IMR-90 (cell line): ENCODE data around the gene MUCL3. TPM values are rescaled to one million over a fixed set of nuclear protein-coding genes. Genes with fewer than 3 reads are reported as not detected.

Experiments
- ATAC-seq: fragments of 200-7000 bp; cut with Tn5 transposase; 2 replicates; pipeline ENCODE4 v1.9.1; 2020; ENCODE audit warnings: low read depth, mild to moderate bottlenecking, moderate library complexity
- BruUV-seq: library from RNA; stranded (reverse); fragments of 400-500 nt; replicated peaks from 2 replicates; lab custom pipeline; 2021; lab: Mats Ljungman, UMichigan
- CTCF ChIA-PET: fragments of 300-600 bp; formaldehyde crosslinking; extraction: SDS; loops from one replicate; lab custom pipeline; 2021; ENCODE audit warnings: antibody characterized with exemption; lab: Yijun Ruan, JAX
- POLR2A ChIA-PET: fragments of 300-600 bp; sonication (Branson Sonifier 250); formaldehyde crosslinking; loops from one replicate; lab custom pipeline; 2022; ENCODE audit warnings: antibody characterized with exemption; ENCODE audit not compliant: unreplicated experiment; lab: Charles Lee
- DNase-seq: peaks from one replicate; pipeline ENCODE4 v3.0.0; 2013
- H2AFZ ChIP-seq: replicated peaks from 2 replicates; pipeline ENCODE3; 2013; ENCODE audit warnings: low read length, mild to moderate bottlenecking; ENCODE audit not compliant: poor library complexity
- H2AK5ac ChIP-seq: 2 replicates; pipeline ENCODE4 v1.6.1; 2013; ENCODE audit warnings: low read depth, low read length, inconsistent platforms
- H2AK9ac ChIP-seq: replicated peaks from 2 replicates; pipeline ENCODE3; 2013; ENCODE audit warnings: mild to moderate bottlenecking, low read depth, low read length, moderate library complexity; ENCODE audit not compliant: poor library complexity
- H2BK120ac ChIP-seq: 2 replicates; pipeline ENCODE4 v1.6.1; 2013; ENCODE audit warnings: low read depth, low read length, inconsistent platforms
- H2BK15ac ChIP-seq: 3 replicates; pipeline ENCODE4 v1.6.1; 2013; ENCODE audit warnings: low read depth, low read length, inconsistent platforms
- H2BK20ac ChIP-seq: 2 replicates; pipeline ENCODE4 v1.6.1; 2013; ENCODE audit warnings: low read depth, mild to moderate bottlenecking, inconsistent platforms, low read length, moderate library complexity
- H2BK5ac ChIP-seq: 2 replicates; pipeline ENCODE4 v1.6.1; 2013; ENCODE audit warnings: mild to moderate bottlenecking, low read depth, low read length, inconsistent platforms; ENCODE audit not compliant: poor library complexity, severe bottlenecking
- H3K14ac ChIP-seq: replicated peaks from 2 replicates; pipeline ENCODE4 v1.6.1; 2013; ENCODE audit warnings: low read depth, low read length, inconsistent platforms
- H3K18ac ChIP-seq: 2 replicates; pipeline ENCODE4 v1.6.1; 2013; ENCODE audit warnings: low read depth, low read length, control low read depth
- H3K23ac ChIP-seq: 2 replicates; pipeline ENCODE4 v1.6.1; 2013; ENCODE audit warnings: low read depth, low read length, inconsistent platforms
- H3K27ac ChIP-seq: 2 replicates; pipeline ENCODE4 v1.5.1; 2013; ENCODE audit warnings: mild to moderate bottlenecking, control low read depth, low read length; ENCODE audit not compliant: insufficient read depth
- H3K27me3 ChIP-seq: 2 replicates; pipeline ENCODE4 v1.6.1; 2013; ENCODE audit warnings: low read length; ENCODE audit not compliant: control insufficient read depth, insufficient read depth
- H3K36me3 ChIP-seq: 2 replicates; pipeline ENCODE4 v1.6.1; 2013; ENCODE audit warnings: low read length, mixed read lengths; ENCODE audit not compliant: control insufficient read depth, insufficient read depth
- H3K4ac ChIP-seq: 2 replicates; pipeline ENCODE4 v1.6.1; 2013; ENCODE audit warnings: low read depth, low read length, inconsistent platforms
- H3K4me1 ChIP-seq: 2 replicates; pipeline ENCODE4 v1.6.1; 2013; ENCODE audit warnings: low read length, mixed read lengths; ENCODE audit not compliant: control insufficient read depth, insufficient read depth
- H3K4me2 ChIP-seq: 2 replicates; pipeline ENCODE4 v1.6.1; 2013; ENCODE audit warnings: low read depth, mild to moderate bottlenecking, control low read depth, low read length, moderate library complexity
- H3K4me3 ChIP-seq: 2 replicates; pipeline ENCODE4 v1.5.1; 2013; ENCODE audit warnings: low read depth, mild to moderate bottlenecking, control low read depth, low read length, moderate library complexity; ENCODE audit not compliant: insufficient read depth
- H3K56ac ChIP-seq: 2 replicates; pipeline ENCODE4 v1.6.1; 2013; ENCODE audit warnings: low read length, inconsistent platforms; ENCODE audit not compliant: insufficient read depth; ENCODE audit errors: extremely low read depth
- H3K79me1 ChIP-seq, 2 experiments: 2 replicates each; pipeline ENCODE4 v1.6.1; 2013; ENCODE audit warnings: low read length in 2 of 2, inconsistent platforms in 1 of 2, low read depth in 1 of 2
- H3K9ac ChIP-seq: 2 replicates; pipeline ENCODE4 v1.6.1; 2013; ENCODE audit warnings: low read depth, low read length, control low read depth
- H3K9me1 ChIP-seq: 2 replicates; pipeline ENCODE4 v1.6.1; 2013; ENCODE audit warnings: low read length, inconsistent platforms; ENCODE audit not compliant: insufficient read depth
- H3K9me3 ChIP-seq: 2 replicates; pipeline ENCODE4 v1.6.1; 2013; ENCODE audit warnings: low read length; ENCODE audit not compliant: control insufficient read depth, insufficient read depth
- H4K20me1 ChIP-seq: 2 replicates; pipeline ENCODE4 v1.6.1; 2013; ENCODE audit warnings: low read length, inconsistent platforms; ENCODE audit not compliant: insufficient read depth
- H4K5ac ChIP-seq: 2 replicates; pipeline ENCODE4 v1.6.1; 2013; ENCODE audit warnings: mild to moderate bottlenecking, low read depth, low read length, control low read depth
- H4K8ac ChIP-seq, 2 experiments: 2 replicates each; pipeline ENCODE4 v1.6.1; 2013; ENCODE audit warnings: low read depth in 2 of 2, low read length in 2 of 2, control low read depth in 1 of 2, inconsistent platforms in 1 of 2
- H4K91ac ChIP-seq: 2 replicates; pipeline ENCODE4 v1.6.1; 2013; ENCODE audit warnings: low read depth, low read length, inconsistent platforms; ENCODE audit not compliant: insufficient read depth
- ELK1 ChIP-seq: fragments of 150-350 bp; IDR thresholded peaks from 2 replicates; pipeline ENCODE4 v1.6.1; 2016; ENCODE audit warnings: low read depth, mild to moderate bottlenecking, low read length, moderate library complexity, borderline replicate concordance
- MAZ ChIP-seq: IDR thresholded peaks from 2 replicates; pipeline ENCODE4 v1.6.1; 2012; ENCODE audit warnings: low read depth, mild to moderate bottlenecking, low read length, improper control_type of control experiment, moderate library complexity, borderline replicate concordance
- MXI1 ChIP-seq: IDR thresholded peaks from 2 replicates; pipeline ENCODE4 v1.6.1; 2012; ENCODE audit warnings: low read depth, mild to moderate bottlenecking, low read length, moderate library complexity, borderline replicate concordance
- NFE2L2 ChIP-seq: fragments of 150-350 bp; IDR thresholded peaks from 2 replicates; pipeline ENCODE4 v1.6.1; 2016; ENCODE audit warnings: low read depth, mild to moderate bottlenecking, low read length
- POLR2A ChIP-seq: IDR thresholded peaks from 2 replicates; pipeline ENCODE4 v1.6.1; 2012; ENCODE audit warnings: mild to moderate bottlenecking, low read depth, low read length
- RAD21 ChIP-seq: IDR thresholded peaks from 2 replicates; pipeline ENCODE4 v1.6.1; 2012; ENCODE audit warnings: low read length, improper control_type of control experiment
- USF2 ChIP-seq: fragments of 150-350 bp; IDR thresholded peaks from 2 replicates; pipeline ENCODE4 v1.6.1; 2017; ENCODE audit warnings: mild to moderate bottlenecking, antibody characterized with exemption, low read length, low read depth
- WGBS, 2 experiments: methylation state at CpG; one replicate each; pipeline versions ENCODE4 v1.1.5 to v1.1.7; 2013; ENCODE audit warnings: missing lambda C conversion rate in 2 of 2; ENCODE audit not compliant: insufficient read length in 1 of 2; ENCODE audit errors: extremely low coverage in 2 of 2; 5-methylcytosine and 5-hydroxymethylcytosine counted together
- dilution Hi-C: fragments of 300-500 bp; cut with HindIII; formaldehyde crosslinking; loops from one replicate; pipeline ENCODE4 v1.14.3; 2018; ENCODE audit warnings: low sequenced_read_pairs; ENCODE audit not compliant: unreplicated experiment
- in situ Hi-C: fragments of 300-500 bp; cut with MboI; formaldehyde crosslinking; loops from 3 replicates; pipeline ENCODE4 v1.14.3; 2019; ENCODE audit warnings: low sequenced_read_pairs, inconsistent platforms, mixed read lengths
- intact Hi-C: fragments of 100-400 bp; cut with micrococcal nuclease; formaldehyde crosslinking; loops from 2 replicates; pipeline ENCODE4 v1.10.0; 2022
- polyA plus RNA-seq, 3 experiments: library from polyadenylated mRNA; depleted of rRNA; stranded (reverse); fragments of >200 nt; gene quantifications; 2 replicates each; pipeline ENCODE4 v1.2.3, GENCODE V29; 2012; ENCODE audit warnings: low replicate concordance in 1 of 3
- total RNA-seq: library from RNA; depleted of rRNA; stranded (reverse); fragments of >200 nt; gene quantifications from 2 replicates; pipeline ENCODE4 v1.2.3, GENCODE V29; 2012

Gene MUCL3
- total and polyA plus RNA-seq, 2 of the 4 experiments (the other 2 are of a cell fraction) = not detected

- no peak overlapping the region for H2BK15ac ChIP-seq
- no peak overlapping the region for H3K56ac ChIP-seq
- no peaks in the 10 kb centered on the region for H3K4me1 ChIP-seq
- CTCF ChIA-PET = interaction anchor here (1.1 kb wide), 1 partner anchor 36 kb away, joined by 3 read pairs; no protein-coding TSS in a partner anchor
- H3K18ac ChIP-seq = no peak overlapping the region
- H3K4me2 ChIP-seq = no peak overlapping the region
- no peak overlapping the region for H3K4ac ChIP-seq
- H2AFZ ChIP-seq = peak overlapping the region; percentile 46
- H3K9me3 ChIP-seq = no peaks in the 10 kb centered on the region
- H4K20me1 ChIP-seq = no peaks in the 10 kb centered on the region
- DNase-seq (no peak), ATAC-seq (no peak)
- H3K9ac ChIP-seq = no peak overlapping the region
- BruUV-seq = no TSS peak
- dilution Hi-C loops = no loop called here
- no peaks in the 10 kb centered on the region for H3K79me1 ChIP-seq
- POLR2A ChIA-PET = no interaction called here
- 84% methylated on average over 4 of the region's 4 CpGs; no CpG with 5 or more reads in 1 of the 2 experiments for WGBS, 2 experiments
- H2BK20ac ChIP-seq = no peak overlapping the region
- H3K23ac ChIP-seq = no peak overlapping the region
- peaks cover 28% of the 10 kb centered on the region for H3K27me3 ChIP-seq
- H2BK120ac ChIP-seq = no peak overlapping the region
- no peak overlapping the region for H4K91ac ChIP-seq
- H2AK5ac ChIP-seq = no peak overlapping the region
- H2BK5ac ChIP-seq = no peak overlapping the region
- H3K27ac ChIP-seq = no peak overlapping the region
- H4K5ac ChIP-seq = no peak overlapping the region
- intact Hi-C loops = no loop called here
- no peak overlapping the region for H3K4me3 ChIP-seq
- no peak overlapping the region for H4K8ac ChIP-seq
- H2AK9ac ChIP-seq = no peak overlapping the region
- H3K9me1 ChIP-seq = no peaks in the 10 kb centered on the region
- H3K14ac ChIP-seq = no peak overlapping the region
- H3K36me3 ChIP-seq = no peaks in the 10 kb centered on the region
- TF ChIP-seq ELK1 (no peak), NFE2L2 (no peak), MXI1 (no peak), MAZ (no peak), USF2 (no peak), RAD21 (no peak), POLR2A (no peak)
- in situ Hi-C loops = no loop called here
Measured at GRCh38 chr6:30964075-30964474, 23.3 kb downstream of the MUCL3 start.
